Liver (tissue), 9 donors: Measurements from ENCODE around the gene FAXC. TPM values are rescaled to one million over a fixed set of nuclear protein-coding genes. Genes with fewer than 3 reads are reported as not detected.

ENCODE experiments used
- DNase-seq: peaks from one replicate; pipeline ENCODE4 v3.0.0-alpha.2; 2017; ENCODE audit warnings: low spot score
- H3K27ac ChIP-seq, 2 donors: one replicate each; pipeline ENCODE4 v1.7.0; 2013; ENCODE audit warnings: inconsistent platforms in 2 of 2, low read length in 2 of 2, control low read depth in 1 of 2, low read depth in 1 of 2, mild to moderate bottlenecking in 1 of 2
- H3K27me3 ChIP-seq, 4 donors: one replicate each; pipeline versions ENCODE4 v1.6.1 to v1.7.0; 2013; ENCODE audit warnings: low read length in 3 of 4, inconsistent platforms in 1 of 4, mild to moderate bottlenecking in 1 of 4, moderate library complexity in 1 of 4; ENCODE audit not compliant: control insufficient read depth in 4 of 4, insufficient read depth in 4 of 4
- H3K36me3 ChIP-seq, 4 donors: one replicate each; pipeline versions ENCODE4 v1.6.1 to v1.7.0; 2013; ENCODE audit warnings: low read length in 3 of 4, mild to moderate bottlenecking in 3 of 4, low read depth in 1 of 4, moderate library complexity in 1 of 4; ENCODE audit not compliant: control insufficient read depth in 4 of 4, insufficient read depth in 3 of 4
- H3K4me1 ChIP-seq, 4 donors: one replicate each; pipeline versions ENCODE4 v1.6.1 to v1.7.0; 2013; ENCODE audit warnings: low read length in 3 of 4, mild to moderate bottlenecking in 3 of 4, moderate library complexity in 1 of 4; ENCODE audit not compliant: control insufficient read depth in 4 of 4, insufficient read depth in 4 of 4
- H3K4me3 ChIP-seq, 3 donors: one replicate each; pipeline versions ENCODE4 v1.6.1 to v1.7.0; 2013; ENCODE audit warnings: low read length in 3 of 3, control low read depth in 1 of 3, low read depth in 1 of 3, mild to moderate bottlenecking in 1 of 3
- H3K9ac ChIP-seq, 2 donors: one replicate each; pipeline ENCODE4 v1.7.0; 2013; ENCODE audit warnings: low read length in 2 of 2, mild to moderate bottlenecking in 2 of 2, moderate library complexity in 2 of 2, control low read depth in 1 of 2, low read depth in 1 of 2
- H3K9me3 ChIP-seq, 4 donors: one replicate each; pipeline versions ENCODE4 v1.6.1 to v1.7.0; 2013; ENCODE audit warnings: low read length in 3 of 4; ENCODE audit not compliant: control insufficient read depth in 4 of 4
- CTCF ChIP-seq: fragments of 150-350 bp; IDR thresholded peaks from 2 replicates; pipeline ENCODE4 v1.5.1; 2017; ENCODE audit warnings: improper control_type of control experiment, low read depth, low read length; ENCODE audit not compliant: missing input control
- FOXA1 ChIP-seq: IDR thresholded peaks from 2 replicates; pipeline ENCODE4 v1.6.1; 2016; ENCODE audit warnings: antibody characterized with exemption
- FOXA2 ChIP-seq: IDR thresholded peaks from 2 replicates; pipeline ENCODE4 v1.6.1; 2016; ENCODE audit warnings: antibody characterized with exemption
- GABPA ChIP-seq, 2 donors: IDR thresholded peaks in 1 of 2; conservative IDR thresholded peaks in 1 of 2; 2 replicates each; pipeline ENCODE4 v1.6.1; 2016; ENCODE audit warnings: antibody characterized with exemption in 2 of 2, mild to moderate bottlenecking in 1 of 2, moderate library complexity in 1 of 2
- HNF4A ChIP-seq, 2 donors: conservative IDR thresholded peaks; 2 replicates each; pipeline ENCODE4 v1.6.1; 2016; ENCODE audit warnings: antibody characterized with exemption in 2 of 2, mild to moderate bottlenecking in 2 of 2
- HNF4G ChIP-seq: IDR thresholded peaks from 2 replicates; pipeline ENCODE4 v1.6.1; 2016; ENCODE audit warnings: antibody characterized with exemption
- NR2F2 ChIP-seq: IDR thresholded peaks from 2 replicates; pipeline ENCODE4 v1.6.1; 2016; ENCODE audit warnings: antibody characterized with exemption
- RAD21 ChIP-seq, 2 donors: IDR thresholded peaks; 2 replicates each; pipeline ENCODE4 v1.6.1; 2016; ENCODE audit warnings: antibody characterized with exemption in 2 of 2, mild to moderate bottlenecking in 2 of 2
- RXRA ChIP-seq, 2 donors: IDR thresholded peaks; 2 replicates each; pipeline ENCODE4 v1.6.1; 2017 to 2018; ENCODE audit warnings: antibody characterized with exemption in 2 of 2, mild to moderate bottlenecking in 1 of 2
- SP1 ChIP-seq: IDR thresholded peaks from 2 replicates; pipeline ENCODE4 v1.6.1; 2018; ENCODE audit warnings: antibody characterized with exemption, mild to moderate bottlenecking
- TAF1 ChIP-seq: conservative IDR thresholded peaks from 2 replicates; pipeline ENCODE4 v1.6.1; 2016; ENCODE audit warnings: antibody characterized with exemption, mild to moderate bottlenecking
- YY1 ChIP-seq: IDR thresholded peaks from 2 replicates; pipeline ENCODE4 v1.6.1; 2016; ENCODE audit warnings: antibody characterized with exemption, mild to moderate bottlenecking
- ZBTB33 ChIP-seq: IDR thresholded peaks from 2 replicates; pipeline ENCODE4 v1.6.1; 2016; ENCODE audit warnings: antibody characterized with exemption
- polyA plus RNA-seq, 2 donors: library from polyadenylated mRNA; stranded (reverse) in 1 of 2; unstranded in 1 of 2; fragments of 200-250 nt in 1 of 2; fragments of >200 nt in 1 of 2; fragmentation: Nextera tagmentation in 1 of 2; extraction: Ambion mirVana in 1 of 2; gene quantifications; one replicate each; pipeline versions ENCODE4 v1.2.1 to v1.2.3, GENCODE V29; 2013 to 2015
- total RNA-seq, 2 donors: library from RNA; depleted of rRNA; stranded (reverse); fragments of >200 nt; gene quantifications; one replicate each; pipeline ENCODE4 v1.2.3, GENCODE V29; 2014
- TF ChIP-seq, protein P1 (sequence below): IDR thresholded peaks from 2 replicates; pipeline ENCODE4 v1.6.1; 2016; ENCODE audit warnings: antibody characterized with exemption
- TF ChIP-seq, protein P2 (sequence below): IDR thresholded peaks from 2 replicates; pipeline ENCODE4 v1.6.1; 2016; ENCODE audit warnings: antibody characterized with exemption
- TF ChIP-seq, protein P3 (sequence below): IDR thresholded peaks from 2 replicates; pipeline ENCODE4 v1.6.1; 2016; ENCODE audit warnings: antibody characterized with exemption, mild to moderate bottlenecking
- donor health status: healthy.
- donor health status: healthy.
- donor health status: healthy.
- donor health status: healthy.
- donor health status: healthy.

FAXC gene
- total and polyA plus RNA-seq, 4 donors, result under 0.01 to 0.14 TPM; not detected in 2

DNA sequence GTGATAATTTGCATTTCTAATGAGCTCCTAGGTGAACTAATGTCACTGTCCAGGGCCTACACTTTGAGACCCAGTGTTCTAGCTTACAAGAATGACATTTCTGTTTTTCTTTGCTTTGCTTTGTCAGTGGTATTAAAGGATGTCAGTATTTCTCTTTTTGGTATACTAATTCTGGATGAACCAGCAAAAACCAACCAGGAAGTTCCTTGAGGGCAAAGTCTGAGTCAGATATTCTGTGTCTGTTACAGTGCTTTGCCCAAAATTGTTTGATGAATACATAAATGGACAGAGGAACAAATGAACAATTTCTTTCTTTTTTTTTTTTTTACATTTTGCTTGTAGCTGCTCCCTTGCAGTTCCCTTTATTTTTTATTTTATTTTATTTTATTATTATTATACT, 29.2 kb upstream of the FAXC start:
- Histone ChIP-seq H3K9me3 (no peaks in the 10 kb centered on the region), H3K27me3 (no peaks in the 10 kb centered on the region), H3K4me3 (no peak overlapping the region), H3K4me1 (no peaks in the 10 kb centered on the region), H3K9ac (no peak overlapping the region), H3K27ac (no peak overlapping the region), H3K36me3 (no peaks in the 10 kb centered on the region)
- no peak for DNase-seq
- TF ChIP-seq NR2F2, result no peak
- TF ChIP-seq, protein P1, sequence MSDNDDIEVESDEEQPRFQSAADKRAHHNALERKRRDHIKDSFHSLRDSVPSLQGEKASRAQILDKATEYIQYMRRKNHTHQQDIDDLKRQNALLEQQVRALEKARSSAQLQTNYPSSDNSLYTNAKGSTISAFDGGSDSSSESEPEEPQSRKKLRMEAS, result no peak
- no peak for TF ChIP-seq CTCF
- TF ChIP-seq, protein P2, sequence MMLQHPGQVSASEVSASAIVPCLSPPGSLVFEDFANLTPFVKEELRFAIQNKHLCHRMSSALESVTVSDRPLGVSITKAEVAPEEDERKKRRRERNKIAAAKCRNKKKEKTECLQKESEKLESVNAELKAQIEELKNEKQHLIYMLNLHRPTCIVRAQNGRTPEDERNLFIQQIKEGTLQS, result no peak
- no peak for TF ChIP-seq YY1
- TF ChIP-seq FOXA2, result no peak
- no peak for TF ChIP-seq FOXA1
- TF ChIP-seq, protein P3, sequence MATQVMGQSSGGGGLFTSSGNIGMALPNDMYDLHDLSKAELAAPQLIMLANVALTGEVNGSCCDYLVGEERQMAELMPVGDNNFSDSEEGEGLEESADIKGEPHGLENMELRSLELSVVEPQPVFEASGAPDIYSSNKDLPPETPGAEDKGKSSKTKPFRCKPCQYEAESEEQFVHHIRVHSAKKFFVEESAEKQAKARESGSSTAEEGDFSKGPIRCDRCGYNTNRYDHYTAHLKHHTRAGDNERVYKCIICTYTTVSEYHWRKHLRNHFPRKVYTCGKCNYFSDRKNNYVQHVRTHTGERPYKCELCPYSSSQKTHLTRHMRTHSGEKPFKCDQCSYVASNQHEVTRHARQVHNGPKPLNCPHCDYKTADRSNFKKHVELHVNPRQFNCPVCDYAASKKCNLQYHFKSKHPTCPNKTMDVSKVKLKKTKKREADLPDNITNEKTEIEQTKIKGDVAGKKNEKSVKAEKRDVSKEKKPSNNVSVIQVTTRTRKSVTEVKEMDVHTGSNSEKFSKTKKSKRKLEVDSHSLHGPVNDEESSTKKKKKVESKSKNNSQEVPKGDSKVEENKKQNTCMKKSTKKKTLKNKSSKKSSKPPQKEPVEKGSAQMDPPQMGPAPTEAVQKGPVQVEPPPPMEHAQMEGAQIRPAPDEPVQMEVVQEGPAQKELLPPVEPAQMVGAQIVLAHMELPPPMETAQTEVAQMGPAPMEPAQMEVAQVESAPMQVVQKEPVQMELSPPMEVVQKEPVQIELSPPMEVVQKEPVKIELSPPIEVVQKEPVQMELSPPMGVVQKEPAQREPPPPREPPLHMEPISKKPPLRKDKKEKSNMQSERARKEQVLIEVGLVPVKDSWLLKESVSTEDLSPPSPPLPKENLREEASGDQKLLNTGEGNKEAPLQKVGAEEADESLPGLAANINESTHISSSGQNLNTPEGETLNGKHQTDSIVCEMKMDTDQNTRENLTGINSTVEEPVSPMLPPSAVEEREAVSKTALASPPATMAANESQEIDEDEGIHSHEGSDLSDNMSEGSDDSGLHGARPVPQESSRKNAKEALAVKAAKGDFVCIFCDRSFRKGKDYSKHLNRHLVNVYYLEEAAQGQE, result no peak
- TF ChIP-seq SP1, result no peak
- TF ChIP-seq HNF4G, result no peak
- no peak for TF ChIP-seq HNF4A (conservative IDR thresholded peaks at IDR 0.05)
- no peak for TF ChIP-seq RAD21 (IDR thresholded peaks at IDR 0.05)
- TF ChIP-seq TAF1, result no peak
- TF ChIP-seq RXRA (IDR thresholded peaks at IDR 0.05), result no peak
- TF ChIP-seq GABPA (IDR thresholded peaks at IDR 0.05 in 1 of 2, conservative IDR thresholded peaks at IDR 0.05 in 1 of 2), result no peak

GRCh38 chr6:99369533-99369932, 20.1 kb upstream of the FAXC start:
- no peak for DNase-seq
- TF ChIP-seq, protein P3, result no peak
- TF ChIP-seq GABPA (IDR thresholded peaks at IDR 0.05 in 1 of 2, conservative IDR thresholded peaks at IDR 0.05 in 1 of 2) (no peak), CTCF (no peak), ZBTB33 (no peak), RXRA (IDR thresholded peaks at IDR 0.05) (no peak)
- Histone ChIP-seq H3K36me3 (no peaks in the 10 kb centered on the region), H3K9me3 (no peaks in the 10 kb centered on the region), H3K4me1 (no peaks in the 10 kb centered on the region), H3K9ac (no peak overlapping the region), H3K4me3 (no peak overlapping the region), H3K27me3 (no peaks in the 10 kb centered on the region), H3K27ac (no peak overlapping the region)
